Activated CD4-positive, alpha-beta T cell treated with anti-CD3 and anti-CD28 coated beads, Interleukin-2, Interleukin-6, amounts not matched to agents 100 ng/mL and 50 ng/mL, durations not matched to agents 16 hours and 8 hours (primary cell): Measurements from ENCODE around the gene MZB1.
"Not testable (repeated sequence)": the region's sequence is repeated elsewhere in the genome, so short reads cannot be mapped to it uniquely, and the experiment has no call there.

Source experiments
- DNase-seq: peaks from one replicate; pipeline ENCODE4 v3.0.0-alpha.2; 2020

MZB1 gene

DNA sequence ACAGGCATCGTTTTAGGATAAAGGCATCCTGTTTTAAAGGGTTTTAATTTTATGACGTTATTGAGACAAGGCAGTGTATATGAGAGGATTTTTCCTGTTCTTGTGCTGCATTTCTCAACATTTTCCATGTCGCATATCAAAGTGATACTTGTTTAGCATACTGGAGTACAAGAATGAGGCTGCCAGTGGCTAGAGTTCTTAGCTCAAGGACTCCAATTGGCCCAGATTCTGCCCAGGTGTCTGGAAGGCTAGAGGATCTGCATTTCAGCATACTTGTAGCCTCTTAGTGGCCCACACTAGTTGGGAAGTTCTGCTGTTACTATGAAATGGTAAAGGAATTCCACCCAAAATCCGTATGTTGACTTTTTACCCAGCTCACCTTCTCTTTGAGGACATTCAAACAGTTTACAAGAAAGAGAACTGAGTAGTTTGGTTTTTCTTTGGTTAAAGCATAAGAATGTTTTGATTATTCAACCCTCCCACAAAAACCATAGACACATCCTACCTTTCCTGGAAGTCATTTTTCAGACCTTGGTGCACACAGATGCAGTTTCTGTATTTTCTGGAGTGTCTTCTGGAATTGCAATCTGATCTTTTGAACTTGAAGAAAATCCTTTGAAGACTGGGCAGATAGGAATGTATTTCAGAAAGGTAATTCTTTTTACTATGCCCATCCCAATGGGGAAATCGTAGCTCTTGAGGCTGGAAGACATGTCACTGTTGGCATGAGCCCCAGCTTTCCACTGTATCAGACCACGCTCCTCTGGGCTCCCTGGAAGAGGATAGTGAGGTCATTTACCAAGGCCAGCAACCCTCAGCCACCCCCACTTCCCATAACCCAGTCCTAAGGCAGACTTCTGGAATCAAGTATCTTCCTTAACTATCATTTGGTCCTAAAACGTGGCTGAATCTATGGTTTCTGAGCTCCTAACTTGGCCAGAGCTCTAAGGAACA, 18.0 kb downstream of the MZB1 start:
- DNase-seq: no peak

DNA sequence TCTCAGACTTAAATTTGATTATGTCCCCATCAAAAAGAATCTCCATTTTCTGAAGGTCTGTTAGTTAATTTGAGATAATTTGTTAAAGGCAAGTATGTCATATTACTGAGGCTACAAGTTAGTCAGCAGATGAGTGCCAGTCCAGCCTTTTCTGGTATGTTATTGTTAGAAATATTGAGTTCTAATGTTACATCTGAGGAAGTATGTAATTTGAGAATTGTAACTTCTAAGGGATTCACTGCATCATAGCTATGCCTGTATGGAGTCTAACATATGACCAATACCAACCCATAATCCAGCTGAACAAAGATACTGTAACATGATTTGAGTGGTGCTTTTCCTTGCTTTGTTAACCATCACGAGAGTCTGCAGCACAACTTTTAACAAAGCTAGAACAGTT, 20.5 kb downstream of the MZB1 start:
- DNase-seq: no peak

GRCh38 chr5:139368613-139369012, 21.1 kb downstream of the MZB1 start:
- DNase-seq: no peak

GRCh38 chr5:139364466-139364865, 25.2 kb downstream of the MZB1 start:
- DNase-seq: no peak

DNA sequence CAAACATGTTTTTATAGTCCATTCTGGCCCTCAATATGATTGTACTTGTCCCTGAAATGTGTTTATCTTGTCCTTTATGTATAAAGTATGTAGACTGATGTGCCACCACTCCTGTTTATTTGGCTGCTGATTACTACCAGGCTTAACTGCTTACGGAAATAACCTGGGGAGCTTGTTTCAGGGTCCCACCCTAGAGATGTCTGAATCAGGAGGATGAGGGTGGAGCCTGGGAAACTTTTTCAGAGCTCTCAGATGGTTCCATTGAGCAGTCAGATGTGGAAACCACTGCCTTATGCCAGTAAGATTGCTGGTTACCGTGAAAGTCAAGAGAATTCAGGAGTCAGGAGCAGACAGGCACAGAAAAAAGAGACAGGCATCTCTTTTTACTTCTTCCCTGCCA, 25.8 kb downstream of the MZB1 start:
- DNase-seq: no peak

- DNase-seq: no peak
Measured at GRCh38 chr5:139361835-139362429, 27.8 kb downstream of the MZB1 start.

DNA sequence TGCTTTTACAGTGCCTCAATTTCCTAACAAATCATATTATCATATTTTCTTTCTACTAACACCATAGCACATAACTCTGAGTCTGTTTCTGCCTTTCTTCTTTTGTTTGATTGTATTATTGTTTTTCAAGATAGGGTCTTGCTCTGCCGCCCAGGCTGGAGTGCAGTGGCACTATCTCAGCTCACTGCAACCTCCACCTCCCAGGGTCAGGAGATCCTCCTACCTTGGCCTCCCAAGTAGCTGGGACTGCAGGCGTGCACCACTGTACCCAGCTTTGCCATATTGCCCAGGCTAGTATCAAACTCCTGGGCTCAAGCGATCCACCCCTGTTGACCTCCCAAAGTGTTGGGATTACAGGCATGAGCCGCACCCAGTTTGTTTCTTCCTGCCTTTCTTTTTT, 29.3 kb downstream of the MZB1 start:
- no peak for DNase-seq

DNA sequence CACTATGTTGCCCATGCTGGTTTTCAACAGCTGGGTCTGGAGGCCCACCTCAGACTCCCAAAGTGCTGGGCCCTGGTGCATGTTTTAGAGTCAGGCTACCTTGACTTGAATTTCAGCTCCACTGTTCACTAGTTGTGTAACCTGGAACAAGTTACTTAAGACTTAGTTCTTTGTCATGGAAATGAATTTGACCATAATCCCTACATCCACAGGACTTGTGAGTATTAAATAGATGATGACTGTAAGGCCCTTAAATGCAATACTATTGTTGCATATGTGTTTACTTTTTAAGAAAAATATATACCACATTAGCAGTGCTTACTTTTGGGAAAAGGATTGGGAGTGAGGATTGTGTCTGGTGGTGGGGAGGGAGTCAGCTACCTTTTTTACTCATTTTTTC, 31.6 kb downstream of the MZB1 start:
- DNase-seq: no peak

DNA sequence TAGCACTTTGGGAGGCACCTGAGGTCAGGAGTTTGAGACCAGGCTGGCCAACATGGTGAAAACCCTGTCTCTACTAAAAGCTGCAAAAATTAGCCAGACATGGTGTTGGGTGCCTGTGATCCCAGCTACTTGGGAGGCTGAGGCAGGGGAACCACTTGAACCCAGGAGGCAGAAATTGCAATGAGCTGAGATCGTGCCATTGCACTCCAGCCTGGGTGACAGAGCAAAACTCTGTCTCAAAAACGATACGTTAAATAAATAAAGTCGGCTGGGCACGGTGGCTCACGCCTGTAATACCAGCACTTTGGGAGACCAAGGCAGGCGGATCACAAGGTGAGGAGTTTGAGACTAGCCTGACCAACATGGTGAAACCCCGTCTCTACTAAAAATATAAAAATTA, 33.8 kb downstream of the MZB1 start:
- not testable (repeated sequence) for DNase-seq

GRCh38 chr5:139354186-139354585, 35.5 kb downstream of the MZB1 start:
- DNase-seq: no peak

DNA sequence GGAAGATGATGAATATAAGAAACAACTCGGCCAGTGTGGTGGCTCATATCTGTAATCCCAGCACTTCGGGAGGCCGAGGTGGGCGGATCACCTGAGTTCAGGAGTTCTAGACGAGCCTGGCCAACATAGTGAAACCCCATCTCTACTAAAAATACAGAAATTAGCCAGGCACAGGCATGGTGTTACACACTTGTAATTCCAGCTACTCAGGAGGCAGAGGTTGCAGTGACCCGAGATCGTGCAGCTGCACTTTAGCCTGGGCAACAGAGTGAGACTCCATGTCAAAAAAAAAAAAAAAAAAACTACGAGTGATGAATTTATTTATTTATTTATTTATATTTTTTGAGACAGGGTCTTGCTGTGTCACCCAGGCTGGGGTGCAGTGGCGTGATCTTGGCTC, 41.9 kb downstream of the MZB1 start:
- DNase-seq: not testable (repeated sequence)

DNA sequence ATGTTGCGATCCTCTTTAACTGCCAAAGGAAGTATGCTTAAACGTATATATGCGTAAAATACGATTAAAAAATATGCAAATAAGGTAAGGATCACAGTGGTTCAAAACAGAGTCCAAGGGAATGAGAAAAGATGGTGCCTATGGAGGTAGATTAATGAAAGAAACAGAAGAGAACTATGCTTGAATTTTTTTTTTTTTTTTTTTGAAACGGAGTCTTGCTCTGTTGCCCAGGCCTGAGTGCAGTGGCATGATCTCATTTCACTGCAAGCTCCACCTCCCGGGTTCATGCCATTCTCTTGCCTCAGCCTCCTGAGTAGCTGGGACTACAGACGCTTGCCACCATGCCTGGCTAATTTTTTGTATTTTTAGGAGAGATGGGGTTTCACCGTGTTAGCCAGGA, 44.3 kb downstream of the MZB1 start:
- DNase-seq: not testable (repeated sequence)

GRCh38 chr5:139344177-139344576, 45.5 kb downstream of the MZB1 start:
- DNase-seq: no peak

DNA sequence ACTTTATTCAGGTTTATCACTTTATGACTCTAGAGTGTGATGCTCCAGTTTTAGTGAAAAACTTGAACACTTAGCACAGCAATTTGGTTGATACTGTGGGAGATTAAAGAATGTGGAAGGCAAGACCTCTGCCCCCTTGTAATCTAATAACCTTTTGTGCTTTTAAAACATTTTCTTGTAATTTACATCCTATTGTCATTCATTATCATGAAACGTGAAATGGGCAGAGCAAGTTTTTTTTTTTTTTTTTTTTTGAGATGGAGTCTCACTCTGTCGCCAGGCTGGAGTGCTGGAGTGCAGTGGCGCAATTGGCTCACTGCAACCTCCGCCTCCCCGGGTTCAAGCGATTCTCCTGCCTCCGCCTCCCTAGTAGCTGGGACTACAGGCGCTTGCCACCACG, 46.2 kb downstream of the MZB1 start:
- no peak for DNase-seq

- DNase-seq: peak; percentile 88
Measured at GRCh38 chr5:139342423-139342723, 47.3 kb downstream of the MZB1 start.

DNA sequence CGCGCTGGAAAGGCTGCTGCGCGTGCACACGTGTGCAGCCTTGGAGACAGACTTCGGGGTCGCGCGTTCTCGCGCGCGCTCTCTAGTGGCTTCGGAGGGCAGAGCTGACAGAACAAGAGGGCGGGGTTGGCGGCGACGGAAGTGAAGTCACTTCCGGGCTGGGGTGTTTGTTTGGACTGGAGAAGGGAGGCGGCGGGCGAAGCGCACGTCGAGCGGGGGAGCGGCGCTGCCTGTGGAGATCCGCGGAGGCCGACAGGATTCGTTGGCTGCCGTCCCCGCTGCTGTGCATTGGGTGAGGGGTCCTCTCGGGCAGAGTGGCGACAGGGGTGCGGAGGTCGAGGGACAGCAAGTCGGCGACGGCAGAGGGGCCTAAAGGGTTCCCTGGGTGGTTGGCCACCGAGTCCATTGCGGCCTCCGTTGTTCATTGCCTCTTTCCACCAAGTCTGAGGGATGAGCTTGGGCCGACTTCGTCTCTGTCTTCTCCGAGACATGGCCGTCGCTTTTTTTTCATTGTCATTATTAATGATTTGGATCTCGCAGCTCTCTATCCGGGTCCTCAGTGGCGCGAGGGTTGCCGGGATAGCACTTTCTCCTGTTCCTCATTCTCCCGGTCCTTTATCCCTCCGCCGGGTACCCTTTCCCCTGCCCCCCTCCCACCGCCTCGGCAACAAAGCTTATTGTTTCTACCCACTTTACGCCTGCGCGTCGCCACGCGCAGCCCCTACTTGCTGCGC, 47.9 kb downstream of the MZB1 start, which contains the start of gene PAIP2:
TSS of gene PAIP2 (plus strand) at position 166 of the 734 bp plus-strand sequence. CDS start 21,931 bp downstream, outside the sequence.
- peak; percentile 99 for DNase-seq

GRCh38 chr5:139341187-139341688, 48.5 kb downstream of the MZB1 start:
- no peak for DNase-seq

GRCh38 chr5:139340051-139340450, 49.7 kb downstream of the MZB1 start:
- DNase-seq: no peak
